Esophagus squamous epithelium (tissue), 4 donors: ENCODE measurements around the gene KAZN.

Source experiments
- CTCF ChIP-seq, 6 experiments: fragments of 450-650 bp in 4 of 6; fragments of 200-600 bp in 2 of 6; sonication (generic) in 2 of 6; IDR thresholded peaks; one replicate each; pipeline ENCODE4 v1.5.1; 2016 to 2019; ENCODE audit warnings: antibody characterized with exemption in 6 of 6, mild to moderate bottlenecking in 4 of 6, moderate library complexity in 4 of 6
- POLR2A ChIP-seq, 4 donors: fragments of 450-650 bp; IDR thresholded peaks; one replicate each; pipeline ENCODE4 v1.6.1; 2017; ENCODE audit warnings: antibody characterized with exemption in 4 of 4, mild to moderate bottlenecking in 4 of 4, moderate library complexity in 3 of 4

GRCh38 chr1:15115542-15116330 is 517.3 kb downstream of the KAZN start:
- TF ChIP-seq CTCF (IDR thresholded peaks at IDR 0.05): no peak
- no peak for TF ChIP-seq POLR2A (IDR thresholded peaks at IDR 0.05)
